Cardiac muscle cell (in vitro differentiated cells and primary cell): ENCODE data around the gene NWD2. TPM values are rescaled to one million over a fixed set of nuclear protein-coding genes. Genes with fewer than 3 reads are reported as not detected.

ENCODE experiments used
- DNase-seq, 2 donors: peaks; one replicate each; pipeline versions ENCODE4 v3.0.0 to v3.0.0-alpha.2; 2010 to 2017; ENCODE audit warnings: low read depth in 1 of 2, low spot score in 1 of 2
- H3K27ac ChIP-seq: fragments of 200-600 bp; sonication (generic); 2 replicates; pipeline ENCODE4 v1.5.1; 2016
- H3K27me3 ChIP-seq: fragments of 200-600 bp; sonication (generic); 2 replicates; pipeline ENCODE4 v1.6.0; 2016; ENCODE audit warnings: control low read depth
- H3K36me3 ChIP-seq: fragments of 200-600 bp; sonication (generic); 2 replicates; pipeline ENCODE4 v1.5.1; 2016; ENCODE audit warnings: control low read depth
- H3K4me1 ChIP-seq: fragments of 200-600 bp; sonication (generic); 2 replicates; pipeline ENCODE4 v1.8.1; 2017; ENCODE audit warnings: low read depth, mild to moderate bottlenecking, mixed run types
- H3K4me3 ChIP-seq: fragments of 200-600 bp; sonication (generic); 2 replicates; pipeline ENCODE4 v1.5.1; 2016; ENCODE audit warnings: mild to moderate bottlenecking
- H3K9me3 ChIP-seq: fragments of 200-600 bp; sonication (generic); 2 replicates; pipeline ENCODE4 v1.5.1; 2017; ENCODE audit warnings: low read depth, mild to moderate bottlenecking, control low read depth
- polyA plus RNA-seq: library from polyadenylated mRNA; unstranded; fragments of >200 nt; fragmentation: Nextera tagmentation; extraction: Ambion mirVana; gene quantifications from 2 replicates; pipeline ENCODE4 v1.2.1, GENCODE V29; 2016
- total RNA-seq: library from RNA; depleted of rRNA; stranded (reverse); fragments of >200 nt; gene quantifications from 2 replicates; pipeline ENCODE4 v1.2.3, GENCODE V29; 2016
- TF ChIP-seq, protein P1 (sequence below): IDR thresholded peaks from 2 replicates; pipeline ENCODE4 v1.5.1; 2012; ENCODE audit warnings: low read depth, mild to moderate bottlenecking, low read length

NWD2 gene
- total and polyA plus RNA-seq, 2 experiments from 2014 or later: 0.06 TPM; not detected in 1

GRCh38 chr4:37305984-37306383 is 61.4 kb downstream of the NWD2 start:
- no peak overlapping the region for H3K27ac ChIP-seq
- H3K4me1 ChIP-seq: no peaks in the 10 kb centered on the region
- DNase-seq: no peak
- no peaks in the 10 kb centered on the region for H3K36me3 ChIP-seq
- no peak overlapping the region for H3K4me3 ChIP-seq
- H3K27me3 ChIP-seq: no peaks in the 10 kb centered on the region
- no peaks in the 10 kb centered on the region for H3K9me3 ChIP-seq
- TF ChIP-seq, protein P1, sequence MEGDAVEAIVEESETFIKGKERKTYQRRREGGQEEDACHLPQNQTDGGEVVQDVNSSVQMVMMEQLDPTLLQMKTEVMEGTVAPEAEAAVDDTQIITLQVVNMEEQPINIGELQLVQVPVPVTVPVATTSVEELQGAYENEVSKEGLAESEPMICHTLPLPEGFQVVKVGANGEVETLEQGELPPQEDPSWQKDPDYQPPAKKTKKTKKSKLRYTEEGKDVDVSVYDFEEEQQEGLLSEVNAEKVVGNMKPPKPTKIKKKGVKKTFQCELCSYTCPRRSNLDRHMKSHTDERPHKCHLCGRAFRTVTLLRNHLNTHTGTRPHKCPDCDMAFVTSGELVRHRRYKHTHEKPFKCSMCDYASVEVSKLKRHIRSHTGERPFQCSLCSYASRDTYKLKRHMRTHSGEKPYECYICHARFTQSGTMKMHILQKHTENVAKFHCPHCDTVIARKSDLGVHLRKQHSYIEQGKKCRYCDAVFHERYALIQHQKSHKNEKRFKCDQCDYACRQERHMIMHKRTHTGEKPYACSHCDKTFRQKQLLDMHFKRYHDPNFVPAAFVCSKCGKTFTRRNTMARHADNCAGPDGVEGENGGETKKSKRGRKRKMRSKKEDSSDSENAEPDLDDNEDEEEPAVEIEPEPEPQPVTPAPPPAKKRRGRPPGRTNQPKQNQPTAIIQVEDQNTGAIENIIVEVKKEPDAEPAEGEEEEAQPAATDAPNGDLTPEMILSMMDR: no peak

- H3K36me3 ChIP-seq: no peaks in the 10 kb centered on the region
- no peaks in the 10 kb centered on the region for H3K4me1 ChIP-seq
- no peak for DNase-seq
- H3K4me3 ChIP-seq: no peak overlapping the region
- TF ChIP-seq, protein P1: no peak
- H3K9me3 ChIP-seq: no peaks in the 10 kb centered on the region
- H3K27ac ChIP-seq: no peak overlapping the region
- H3K27me3 ChIP-seq: no peaks in the 10 kb centered on the region
These were observed 72.6 kb downstream of the NWD2 start for GRCh38 chr4:37317104-37317643.

DNA sequence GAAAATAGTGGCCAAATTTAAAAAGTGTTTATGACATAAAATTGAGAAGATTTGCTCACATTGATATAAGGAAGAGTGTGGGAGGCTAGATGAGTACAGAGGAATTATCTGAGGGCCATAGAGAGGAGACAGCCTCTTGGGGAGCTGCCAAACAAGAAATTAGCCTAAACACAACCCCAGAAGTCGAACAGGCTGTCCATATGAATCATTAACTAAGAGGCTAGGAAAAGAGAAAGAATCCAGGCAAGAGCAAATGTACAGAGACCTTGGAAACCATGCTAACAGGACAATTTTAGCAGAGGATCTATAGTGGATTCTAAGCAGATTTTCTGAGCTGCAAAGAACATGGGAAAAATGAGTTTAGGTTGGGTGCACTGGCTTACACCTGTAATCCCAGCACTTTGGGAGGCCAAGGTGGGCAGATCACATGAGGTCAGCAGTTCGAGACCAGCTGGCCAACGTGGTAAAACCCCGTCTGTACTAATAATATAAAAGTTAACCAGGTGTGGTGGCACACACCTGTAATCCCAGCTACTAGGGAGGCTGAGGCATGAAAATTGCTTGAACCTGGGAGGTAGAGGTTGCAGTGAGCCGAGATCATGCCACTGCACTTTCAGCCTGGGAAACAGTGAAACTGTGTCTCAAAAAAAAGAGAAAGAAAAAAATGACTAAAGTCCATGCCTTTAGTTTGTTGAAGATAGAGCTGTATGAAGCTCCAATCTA is 76.1 kb downstream of the NWD2 start:
- Histone ChIP-seq H3K27ac (no peak overlapping the region), H3K9me3 (no peaks in the 10 kb centered on the region), H3K4me3 (no peak overlapping the region), H3K36me3 (no peaks in the 10 kb centered on the region), H3K27me3 (no peaks in the 10 kb centered on the region), H3K4me1 (no peaks in the 10 kb centered on the region)
- TF ChIP-seq, protein P1: no peak
- no peak for DNase-seq

DNA sequence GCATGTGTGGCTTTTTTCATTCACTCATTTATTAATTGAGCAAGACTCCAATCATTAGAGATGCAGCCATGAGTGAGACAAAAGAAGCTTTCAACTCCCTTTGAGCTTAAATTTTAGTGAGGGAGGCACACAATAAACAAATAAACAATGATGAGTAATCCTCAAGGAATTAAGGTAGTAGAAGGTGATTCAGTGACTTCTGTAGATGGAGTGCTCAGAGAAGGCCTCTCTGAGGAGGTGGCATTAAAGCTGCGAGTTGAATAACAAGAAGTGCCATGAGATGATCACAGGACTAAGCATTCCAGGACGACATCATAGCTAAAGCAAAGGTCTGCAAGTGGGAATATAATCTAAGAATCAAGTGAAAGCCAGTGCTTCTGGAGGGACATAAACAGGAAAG is 77.6 kb downstream of the NWD2 start:
- Histone ChIP-seq H3K4me3 (no peak overlapping the region), H3K4me1 (no peaks in the 10 kb centered on the region), H3K9me3 (no peaks in the 10 kb centered on the region), H3K27me3 (no peaks in the 10 kb centered on the region), H3K27ac (no peak overlapping the region), H3K36me3 (no peaks in the 10 kb centered on the region)
- no peak for DNase-seq
- TF ChIP-seq, protein P1: no peak

DNA sequence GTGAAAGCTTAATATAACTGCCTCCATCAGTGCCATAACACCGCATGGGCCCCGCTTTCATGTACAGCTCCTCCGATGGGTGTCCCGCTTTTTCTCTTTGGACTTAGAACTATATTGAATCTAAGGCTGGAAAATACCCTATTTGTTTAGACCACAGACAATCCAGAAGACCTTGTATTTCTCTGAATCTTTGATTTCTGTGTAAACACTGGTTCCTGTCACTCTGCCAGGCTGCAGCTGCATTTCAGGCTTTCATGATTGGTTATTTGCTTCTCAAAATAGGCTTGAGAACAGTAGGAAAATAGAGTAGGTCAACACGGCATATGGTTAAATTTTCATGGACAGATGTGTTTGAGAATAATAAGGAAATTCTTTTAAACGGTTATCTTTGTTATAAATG is 80.0 kb downstream of the NWD2 start:
- no peaks in the 10 kb centered on the region for H3K27me3 ChIP-seq
- no peaks in the 10 kb centered on the region for H3K9me3 ChIP-seq
- H3K36me3 ChIP-seq: no peaks in the 10 kb centered on the region
- H3K4me3 ChIP-seq: no peak overlapping the region
- TF ChIP-seq, protein P1: no peak
- DNase-seq: no peak
- H3K27ac ChIP-seq: no peak overlapping the region
- H3K4me1 ChIP-seq: no peaks in the 10 kb centered on the region
